HUDEP-2 (cell line): Measurements from ENCODE around the gene BIRC6.
"Not testable (repeated sequence)": the region's sequence is repeated elsewhere in the genome, so short reads cannot be mapped to it uniquely, and the experiment has no call there.

Source experiments
- DNase-seq, 76 experiments: peaks; one replicate each; lab custom pipeline; 2025; ENCODE audit not compliant: unreplicated experiment in 76 of 76; lab: John Stamatoyannopoulos, UW

Gene BIRC6

DNA sequence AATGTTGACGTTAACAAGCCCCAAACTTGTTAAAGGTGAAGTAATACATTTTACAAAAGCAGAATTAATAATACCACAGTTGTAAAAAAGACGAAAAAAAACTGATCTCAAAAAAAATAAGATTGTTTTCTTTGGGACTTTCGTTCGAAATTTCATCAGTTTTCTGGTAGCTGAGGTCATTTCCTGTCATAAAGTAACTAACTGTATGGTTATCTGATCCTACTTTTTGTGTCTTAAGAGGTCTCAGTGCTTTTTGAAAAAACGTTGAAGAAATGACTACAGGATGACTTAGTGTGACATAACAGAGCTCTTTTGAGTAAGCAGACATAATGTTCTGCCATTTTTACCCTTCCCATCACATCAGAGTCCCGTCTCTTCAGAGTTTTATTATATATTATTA lies 79.3 kb downstream of the BIRC6 start:
- DNase-seq, result no peak

GRCh38 chr2:32442020-32442467 lies 85.2 kb downstream of the BIRC6 start:
- no peak for DNase-seq

GRCh38 chr2:32446369-32446768 lies 89.5 kb downstream of the BIRC6 start:
- DNase-seq, result no peak

DNA sequence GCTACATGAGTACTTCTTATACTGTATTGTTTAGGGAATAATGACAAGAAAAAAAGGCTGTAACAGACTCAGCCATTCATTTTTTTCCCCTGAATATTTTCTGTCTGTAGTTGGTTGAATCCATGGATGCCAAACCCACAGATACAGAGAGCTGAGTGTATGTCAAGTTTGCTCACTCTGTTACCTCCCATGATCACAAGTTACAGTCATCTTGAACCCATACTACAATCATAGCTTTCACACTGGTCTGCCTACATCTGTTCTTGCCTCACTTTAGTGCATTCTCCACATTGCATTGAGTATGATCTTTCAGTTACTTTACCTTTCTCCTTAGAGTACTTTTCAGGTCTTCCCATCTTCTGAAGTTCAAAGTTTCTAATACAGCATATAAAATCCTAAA lies 94.0 kb downstream of the BIRC6 start:
- no peak for DNase-seq

DNA sequence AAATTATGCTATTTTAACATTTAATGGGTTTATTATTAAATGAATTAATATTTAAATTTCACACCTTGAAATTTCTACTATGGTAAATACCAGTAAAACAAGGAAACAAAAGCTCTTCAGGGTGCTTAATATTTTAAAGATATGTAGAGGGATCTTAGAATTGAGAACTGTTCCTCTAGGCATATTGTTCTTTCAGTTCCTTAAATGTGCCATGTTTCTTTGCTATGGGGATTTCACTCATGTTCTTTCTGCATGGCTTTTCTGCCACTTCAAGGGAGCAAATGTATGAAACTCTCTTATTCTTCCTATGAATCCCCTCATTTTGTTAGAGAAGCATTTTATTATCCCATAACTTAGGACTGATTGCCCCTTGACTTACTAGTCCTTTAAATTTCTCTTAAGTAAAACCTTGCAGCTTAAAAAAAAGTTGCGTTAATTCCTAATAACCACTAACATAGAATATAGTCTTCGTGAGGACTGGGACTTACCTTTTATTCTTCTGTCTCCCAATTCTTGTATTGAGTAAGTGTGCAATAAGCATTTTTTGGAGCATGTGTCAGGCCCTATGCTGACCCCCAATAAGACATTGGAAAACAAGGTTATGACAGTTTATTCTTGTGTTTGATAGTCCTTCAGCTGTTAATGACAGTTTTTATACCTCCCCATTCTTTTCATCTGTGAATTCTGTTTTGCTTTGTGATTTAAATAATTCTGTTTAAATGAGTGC lies 95.7 kb downstream of the BIRC6 start:
- no peak for DNase-seq

DNA sequence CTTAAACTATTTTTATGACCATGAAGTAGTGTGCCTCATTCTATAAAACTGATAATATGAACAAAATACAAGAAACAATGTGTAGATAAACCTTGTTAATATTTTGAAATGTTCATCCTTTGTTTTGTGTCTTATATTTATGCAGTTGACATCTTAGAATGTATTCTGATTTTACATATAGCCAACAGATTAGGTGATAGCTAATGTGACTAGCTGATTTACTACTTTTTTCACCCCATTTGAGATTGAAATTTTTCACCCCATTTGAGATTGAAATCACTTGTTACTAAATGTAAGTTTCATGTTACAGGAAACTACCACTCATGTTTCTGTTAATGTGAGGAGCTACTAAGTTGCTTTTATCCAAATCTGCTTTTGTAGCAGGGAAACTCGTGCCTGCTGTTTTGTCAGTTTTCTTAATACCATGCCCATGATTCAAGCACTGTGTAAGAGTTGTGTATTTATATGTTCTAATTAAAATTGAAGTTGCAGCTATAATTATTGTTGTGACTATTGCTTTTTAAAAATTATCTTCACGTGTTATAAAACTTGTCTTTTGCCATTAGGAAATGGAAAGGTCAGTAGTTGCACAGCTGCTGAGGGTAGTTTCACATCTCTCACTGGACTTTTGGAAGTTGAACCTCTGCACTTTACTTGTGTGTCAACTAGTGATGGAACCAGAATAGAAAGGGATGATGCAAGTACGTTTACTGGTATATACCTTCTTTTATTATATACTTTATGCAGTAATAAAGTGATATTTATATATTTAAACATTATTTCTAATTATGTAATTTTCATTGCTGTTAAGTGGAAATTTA lies 96.6 kb downstream of the BIRC6 start:
- DNase-seq, result no peak

DNA sequence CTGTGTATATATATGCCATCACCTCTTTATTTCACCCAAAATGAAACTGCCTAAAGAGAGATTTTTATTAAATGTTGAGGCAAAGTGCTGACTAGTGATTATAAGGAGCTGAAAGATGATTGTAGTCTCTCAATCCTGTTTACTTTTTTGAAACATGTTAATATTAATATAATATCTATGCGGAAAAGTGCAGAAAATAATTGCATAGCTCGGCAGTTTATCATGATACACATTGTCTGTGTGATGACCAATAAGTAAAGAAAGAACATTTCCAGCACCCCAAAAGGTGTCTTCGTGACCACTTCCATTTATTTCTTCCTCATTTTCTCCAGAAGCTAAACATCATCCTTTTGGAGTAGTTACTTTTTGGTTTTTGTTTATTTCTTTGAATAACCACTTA lies 99.0 kb downstream of the BIRC6 start:
- DNase-seq, result no peak

DNA sequence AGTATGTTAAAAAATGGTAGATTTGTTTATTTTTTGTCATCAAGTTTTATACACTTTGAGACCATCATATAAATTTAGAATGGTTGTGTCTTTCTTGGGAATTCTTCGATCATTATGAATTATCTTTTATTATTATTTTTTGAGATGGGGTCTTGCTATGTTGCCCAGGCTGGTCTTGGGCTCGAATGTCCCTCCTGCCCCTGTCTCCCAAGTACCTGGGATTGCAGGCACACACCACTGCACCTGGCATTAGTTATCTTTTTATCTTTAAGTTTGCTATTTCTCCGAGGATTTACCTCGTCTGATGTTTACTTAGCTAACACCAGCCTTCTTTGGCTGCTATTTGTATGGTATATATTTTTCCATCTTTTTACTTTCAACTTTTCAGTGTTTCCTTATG lies 100.0 kb downstream of the BIRC6 start:
- no peak for DNase-seq

DNA sequence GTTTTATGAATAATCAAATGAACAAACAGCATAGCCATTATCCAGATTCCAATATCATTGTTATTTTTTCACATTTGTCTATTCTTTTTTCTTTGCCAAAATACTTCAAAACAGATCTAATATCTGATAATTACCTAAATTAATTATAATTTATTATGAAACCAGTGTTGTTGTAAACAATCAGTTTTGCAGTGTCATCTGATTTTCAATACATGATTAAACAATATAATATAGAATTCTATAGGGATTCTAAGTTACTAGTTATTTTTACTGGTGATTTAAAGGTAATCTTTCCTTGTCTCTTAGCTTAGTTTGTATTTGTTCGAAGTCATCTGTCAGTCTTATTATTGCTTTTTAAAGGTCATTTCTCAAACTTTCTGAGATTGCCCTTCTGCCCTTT lies 101.0 kb downstream of the BIRC6 start:
- DNase-seq, result no peak

DNA sequence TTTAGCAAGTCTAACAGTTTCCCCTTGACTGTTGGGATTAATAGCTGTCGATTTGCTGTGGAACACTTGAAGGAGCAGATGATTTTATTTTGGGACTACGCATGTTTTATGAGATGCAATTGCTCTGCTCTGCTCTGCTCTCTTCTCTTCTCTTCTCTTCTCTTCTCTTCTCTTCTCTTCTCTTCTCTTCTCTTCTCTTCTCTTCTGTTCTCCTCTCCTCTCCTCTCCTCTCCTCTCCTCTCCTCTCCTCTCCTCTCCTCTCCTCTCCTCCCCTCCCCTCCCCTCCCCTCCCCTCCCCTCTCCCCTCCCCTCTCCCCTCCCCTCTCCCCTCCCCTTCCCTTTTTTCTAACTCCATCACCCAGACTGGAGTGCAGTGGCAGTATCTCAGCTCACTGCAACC lies 104.0 kb downstream of the BIRC6 start:
- not testable (repeated sequence) for DNase-seq

GRCh38 chr2:32463110-32463509 lies 106.3 kb downstream of the BIRC6 start:
- no peak for DNase-seq

DNA sequence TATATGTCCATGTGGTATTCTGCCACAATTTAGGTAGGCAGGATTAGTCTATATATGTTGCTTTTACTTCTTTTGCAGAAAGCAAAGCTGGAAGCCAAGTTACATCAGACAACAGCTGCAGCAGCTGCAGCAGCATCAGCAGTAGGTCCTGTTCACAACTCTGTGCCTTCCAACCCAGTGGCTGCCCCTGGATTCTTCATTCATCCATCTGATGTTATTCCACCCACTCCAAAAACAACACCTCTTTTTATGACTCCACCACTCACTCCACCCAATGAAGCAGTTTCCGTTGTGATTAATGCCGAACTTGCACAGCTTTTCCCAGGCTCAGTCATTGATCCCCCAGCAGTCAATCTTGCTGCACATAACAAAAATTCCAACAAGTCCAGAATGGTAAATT lies 107.6 kb downstream of the BIRC6 start:
- DNase-seq, result no peak

DNA sequence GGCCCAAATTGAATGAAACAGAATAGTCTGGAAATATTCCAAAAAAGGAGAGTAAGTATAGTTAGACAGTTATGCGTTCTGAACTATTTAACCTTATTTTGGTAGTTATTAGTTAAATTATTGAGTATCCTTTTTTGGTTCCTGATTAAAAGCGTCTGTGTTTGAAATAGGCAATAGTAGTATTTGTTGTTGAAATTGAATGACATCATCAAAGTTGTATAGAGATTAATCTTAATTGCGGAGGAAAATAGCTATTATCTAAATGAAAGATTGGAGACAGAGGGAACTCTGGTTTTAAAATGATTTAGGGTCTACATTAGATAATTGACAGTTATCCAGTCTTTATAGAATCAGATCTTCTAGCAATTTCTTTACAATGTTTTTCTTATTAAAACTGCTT lies 115.8 kb downstream of the BIRC6 start:
- no peak for DNase-seq

DNA sequence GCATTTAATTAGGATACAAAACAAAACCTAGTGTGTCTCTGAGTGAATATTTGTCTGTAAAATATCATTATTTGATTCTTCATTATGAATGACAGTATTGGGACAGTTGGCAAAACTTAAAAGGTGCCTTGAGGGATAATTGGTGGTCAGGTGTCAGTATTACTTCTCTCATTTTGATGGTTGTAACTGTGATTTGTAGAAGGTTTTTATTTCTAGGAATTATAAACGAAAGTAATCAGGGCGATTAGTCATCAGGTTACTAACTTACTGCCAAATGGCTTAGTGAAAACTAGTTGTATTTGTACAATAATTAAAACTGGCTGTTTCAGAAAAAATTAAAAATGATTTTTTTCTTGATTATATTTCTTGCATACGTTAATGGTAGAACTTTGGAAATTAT lies 117.6 kb downstream of the BIRC6 start:
- DNase-seq, result no peak

DNA sequence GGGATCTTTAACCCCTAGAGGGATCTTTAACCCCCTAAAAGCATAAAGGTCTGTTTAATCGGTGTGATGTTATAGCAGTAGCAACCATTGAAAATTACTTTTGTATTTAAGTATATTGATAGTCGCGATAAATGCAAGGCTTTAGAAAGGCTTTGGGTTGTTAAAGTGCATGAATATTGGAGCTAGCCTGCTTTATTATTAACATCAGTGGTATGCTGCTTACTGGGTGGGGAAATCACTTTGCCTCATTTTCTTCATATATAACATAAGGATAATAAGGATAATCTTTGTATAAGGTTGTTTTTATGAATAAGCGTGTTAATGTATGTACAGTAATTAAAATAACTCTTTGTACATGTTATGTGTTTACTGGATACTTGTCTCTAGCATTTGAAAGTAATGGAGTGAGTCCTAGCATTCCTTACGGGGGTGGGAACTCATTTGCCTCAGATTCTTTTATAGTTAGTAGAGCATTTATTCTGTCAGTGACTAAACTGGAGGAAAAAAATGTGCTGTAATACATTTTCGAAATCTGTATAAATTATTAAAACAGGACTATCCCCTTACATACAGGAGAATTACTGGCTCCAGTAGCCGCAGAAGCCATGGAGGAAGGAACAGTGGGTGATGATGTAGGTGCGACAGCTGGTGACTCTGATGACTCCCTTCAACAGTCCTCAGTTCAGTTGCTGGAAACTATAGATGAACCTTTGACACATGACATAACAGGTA lies 122.2 kb downstream of the BIRC6 start:
- no peak for DNase-seq

DNA sequence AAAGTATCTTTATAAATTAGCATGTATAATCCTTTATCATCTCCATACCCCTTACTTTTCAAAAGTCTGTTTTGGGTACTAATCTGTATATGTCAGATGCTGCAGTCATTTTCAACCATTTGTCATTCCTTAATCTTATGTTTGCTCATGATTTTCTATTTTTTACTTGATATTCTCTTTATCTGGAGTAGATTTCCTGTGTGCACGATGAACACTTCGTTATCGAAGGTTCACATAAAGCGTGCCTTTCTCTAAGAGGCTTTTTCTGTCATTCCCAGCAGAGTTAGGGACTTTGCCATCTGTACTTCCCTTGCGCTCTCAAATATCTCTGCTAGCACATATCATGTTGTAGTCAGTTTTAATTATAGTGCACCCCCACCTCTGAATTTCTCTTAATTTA lies 123.2 kb downstream of the BIRC6 start:
- DNase-seq, result peak in 34 of 76 experiments; percentile 6 to 69 (median 41)

- no peak for DNase-seq
These were observed 125.6 kb downstream of the BIRC6 start for GRCh38 chr2:32482471-32482870.

- DNase-seq, result peak in 2 of 76 experiments; percentile 1 to 4
These were observed 128.1 kb downstream of the BIRC6 start for GRCh38 chr2:32484937-32485336.

- DNase-seq, result no peak
These were observed 128.6 kb downstream of the BIRC6 start for GRCh38 chr2:32485399-32485798.

GRCh38 chr2:32489061-32489460 lies 132.2 kb downstream of the BIRC6 start:
- no peak for DNase-seq

- DNase-seq, result no peak
These were observed 134.5 kb downstream of the BIRC6 start for GRCh38 chr2:32491346-32491745.
